Thymus (tissue), 11 donors: ENCODE measurements around the gene SLIT1. TPM values are rescaled to one million over a fixed set of nuclear protein-coding genes. Genes with fewer than 3 reads are reported as not detected.

Source experiments
- DNase-seq, 9 donors: peaks; one replicate each; pipeline ENCODE4 v3.0.0-alpha.2; 2013; ENCODE audit warnings: low spot score in 9 of 9, low read depth in 6 of 9, missing footprints in 1 of 9
- H3K27ac ChIP-seq, 2 donors: one replicate each; pipeline ENCODE4 v1.5.1; 2013; ENCODE audit warnings: control low read depth in 1 of 2, low read depth in 1 of 2, low read length in 1 of 2, mild to moderate bottlenecking in 1 of 2, moderate library complexity in 1 of 2
- H3K27me3 ChIP-seq, 2 donors: one replicate each; pipeline ENCODE4 v1.5.1; 2013; ENCODE audit warnings: low read length in 1 of 2; ENCODE audit not compliant: control insufficient read depth in 2 of 2, insufficient read depth in 1 of 2
- H3K36me3 ChIP-seq, 2 donors: one replicate each; pipeline ENCODE4 v1.5.1; 2013; ENCODE audit warnings: low read length in 1 of 2, mild to moderate bottlenecking in 1 of 2, moderate library complexity in 1 of 2; ENCODE audit not compliant: control insufficient read depth in 2 of 2, insufficient read depth in 2 of 2
- H3K4me1 ChIP-seq, 2 donors: one replicate each; pipeline ENCODE4 v1.5.1; 2013; ENCODE audit warnings: low read length in 2 of 2; ENCODE audit not compliant: control insufficient read depth in 2 of 2, insufficient read depth in 2 of 2
- H3K4me3 ChIP-seq, 2 donors: one replicate each; pipeline ENCODE4 v1.5.1; 2013; ENCODE audit warnings: low read length in 2 of 2, control low read depth in 1 of 2, mild to moderate bottlenecking in 1 of 2
- H3K9me3 ChIP-seq, 2 donors: one replicate each; pipeline ENCODE4 v1.5.1; 2013; ENCODE audit warnings: low read length in 1 of 2, mild to moderate bottlenecking in 1 of 2; ENCODE audit not compliant: control insufficient read depth in 2 of 2, insufficient read depth in 1 of 2
- WGBS: extraction: QIAGEN DNeasy Blood & Tissue Kit; methylation state at CpG from one replicate; pipeline ENCODE4 v1.1.7; 2013; 5-methylcytosine and 5-hydroxymethylcytosine counted together
- polyA plus RNA-seq: library from polyadenylated mRNA; stranded (reverse); fragments of 200-250 nt; gene quantifications from one replicate; pipeline ENCODE4 v1.2.3, GENCODE V29; 2013
- total RNA-seq: library from RNA; stranded (reverse); fragments of 120-200 nt; gene quantifications from one replicate; pipeline ENCODE4 v1.2.4, GENCODE V29; 2013
- donor health status: healthy.

The SLIT1 gene
- total and polyA plus RNA-seq, 2 donors: 1.0 to 5.9 TPM

- Histone ChIP-seq H3K27me3 (no peaks in the 10 kb centered on the region), H3K27ac (no peak overlapping the region), H3K36me3 (peaks cover 28 to 71% of the 10 kb centered on the region in 2 donors), H3K9me3 (no peaks in the 10 kb centered on the region), H3K4me1 (no peaks in the 10 kb centered on the region), H3K4me3 (no peak overlapping the region)
- DNase-seq: no peak
- 91% methylated on average over 4 of the region's 4 CpGs for WGBS
Observed at GRCh38 chr10:97224483-97225435, 39.0 kb upstream of the SLIT1 start.

DNA sequence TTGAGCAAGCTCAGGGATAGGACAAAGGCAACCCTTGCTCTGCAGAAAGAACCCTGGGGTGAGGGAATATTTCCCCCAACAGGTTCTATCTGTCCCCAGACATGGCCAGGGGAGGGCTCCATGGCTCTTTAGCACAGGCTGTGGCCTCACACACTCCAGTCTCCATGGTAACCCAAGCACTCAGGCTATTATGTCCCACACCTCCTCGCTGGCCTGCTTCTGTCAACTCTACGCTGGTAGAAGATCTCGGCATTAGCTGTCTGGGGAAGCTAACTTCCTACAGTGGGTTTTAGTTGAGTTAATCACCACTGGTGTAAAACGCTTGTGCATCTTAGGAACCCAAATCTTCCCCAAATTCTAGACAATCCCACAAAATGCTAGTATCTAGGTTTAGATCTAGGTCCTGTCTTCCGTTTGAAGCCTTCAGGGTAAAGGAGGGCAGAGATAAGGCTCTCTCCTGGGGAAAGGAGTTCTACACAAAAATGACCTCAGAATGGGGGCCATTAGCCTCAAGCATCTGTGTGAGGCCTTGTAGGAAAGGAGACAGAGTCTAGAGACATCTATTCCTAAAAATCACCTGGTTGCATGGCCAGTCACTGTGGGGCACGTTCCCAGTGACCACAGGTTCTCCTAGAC, 36.7 kb upstream of the SLIT1 start:
- Histone ChIP-seq H3K9me3 (no peaks in the 10 kb centered on the region), H3K27me3 (no peaks in the 10 kb centered on the region), H3K36me3 (peaks cover 21 to 54% of the 10 kb centered on the region in 2 donors), H3K27ac (no peak overlapping the region), H3K4me1 (no peaks in the 10 kb centered on the region), H3K4me3 (no peak overlapping the region)
- WGBS: 96% methylated on average over 6 of the region's 6 CpGs
- DNase-seq: no peak

- WGBS: 98% methylated on average over 3 of the region's 3 CpGs
- Histone ChIP-seq H3K4me3 (no peak overlapping the region), H3K4me1 (no peaks in the 10 kb centered on the region), H3K36me3 (peaks cover 14 to 37% of the 10 kb centered on the region in 2 donors), H3K9me3 (no peaks in the 10 kb centered on the region), H3K27ac (no peak overlapping the region), H3K27me3 (no peaks in the 10 kb centered on the region)
- DNase-seq: no peak
Observed at GRCh38 chr10:97220355-97220754, 34.6 kb upstream of the SLIT1 start.

GRCh38 chr10:97217299-97217698, 31.5 kb upstream of the SLIT1 start:
- Histone ChIP-seq H3K4me3 (no peak overlapping the region), H3K27ac (no peak overlapping the region), H3K36me3 (peaks cover 5 to 10% of the 10 kb centered on the region in 2 donors), H3K9me3 (no peaks in the 10 kb centered on the region), H3K27me3 (no peaks in the 10 kb centered on the region), H3K4me1 (no peaks in the 10 kb centered on the region)
- DNase-seq: no peak
- 35% methylated on average over 3 of the region's 3 CpGs for WGBS

DNA sequence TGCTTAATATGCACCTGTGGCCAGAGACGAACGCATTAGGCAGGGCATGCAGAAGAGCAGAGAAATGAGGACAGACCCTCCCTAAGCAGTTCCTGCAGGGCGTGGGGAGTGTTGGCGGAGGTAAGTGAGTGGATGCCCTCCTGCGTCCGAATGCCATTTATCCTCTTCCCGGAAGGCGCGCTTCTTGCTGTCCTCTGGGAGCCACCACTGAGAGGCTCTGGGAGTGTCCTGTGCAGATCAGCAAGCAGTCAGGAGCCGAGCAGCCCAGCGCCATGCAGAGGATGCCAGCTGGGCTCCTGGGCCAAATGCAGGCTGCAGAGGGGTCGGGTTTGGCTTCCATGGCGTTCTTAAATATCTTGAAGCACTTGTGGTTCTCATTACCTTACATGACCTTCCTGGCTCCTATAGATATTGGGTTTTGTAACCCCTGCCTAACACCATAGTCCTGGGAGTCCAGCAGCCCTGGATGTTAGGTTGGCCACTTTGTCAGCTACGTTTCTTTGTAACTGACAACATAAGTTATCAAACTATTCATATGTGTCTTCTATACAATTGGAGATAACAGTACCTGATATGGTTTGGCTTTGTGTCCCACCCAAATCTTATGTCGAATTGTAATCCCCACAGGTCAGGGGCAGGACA, 30.0 kb upstream of the SLIT1 start:
- no peak for DNase-seq
- 96% methylated on average over 15 of the region's 15 CpGs for WGBS
- H3K27ac ChIP-seq: no peak overlapping the region
- H3K4me3 ChIP-seq: no peak overlapping the region
- H3K9me3 ChIP-seq: no peaks in the 10 kb centered on the region
- H3K36me3 ChIP-seq: peaks cover 0 to 8% of the 10 kb centered on the region in 2 donors
- no peaks in the 10 kb centered on the region for H3K4me1 ChIP-seq
- no peaks in the 10 kb centered on the region for H3K27me3 ChIP-seq

DNA sequence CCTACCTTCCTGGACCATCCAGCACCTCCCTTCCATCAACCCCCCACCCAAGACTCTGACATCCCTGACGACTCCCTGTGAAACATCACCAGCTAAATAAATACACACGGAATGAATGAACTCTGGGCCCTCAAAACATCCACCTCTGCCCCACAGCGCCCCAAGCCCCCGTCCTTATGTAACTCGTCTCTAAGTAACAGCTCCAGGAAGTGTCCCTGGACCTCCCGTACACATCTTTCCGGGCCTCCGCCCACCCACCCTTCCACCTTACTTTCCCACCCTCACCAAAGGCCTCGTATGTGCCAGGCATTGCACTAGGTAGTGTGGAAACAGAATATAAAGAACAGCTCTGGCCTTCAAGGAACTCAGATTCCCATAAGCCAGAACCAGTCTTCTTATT, 27.7 kb upstream of the SLIT1 start:
- 95% methylated on average over 9 of the region's 9 CpGs for WGBS

GRCh38 chr10:97211229-97211628, 25.5 kb upstream of the SLIT1 start:
- Histone ChIP-seq H3K27ac (no peak overlapping the region), H3K4me1 (peaks cover 0 to 10% of the 10 kb centered on the region in 2 donors), H3K27me3 (no peaks in the 10 kb centered on the region), H3K4me3 (no peak overlapping the region), H3K36me3 (no peaks in the 10 kb centered on the region), H3K9me3 (no peaks in the 10 kb centered on the region)
- WGBS: 94% methylated on average over 9 of the region's 9 CpGs
- DNase-seq: no peak

More for the DNA sequence above, 27.7 kb upstream of the SLIT1 start:
- H3K36me3 ChIP-seq: no peaks in the 10 kb centered on the region
- H3K27me3 ChIP-seq: no peaks in the 10 kb centered on the region
- H3K9me3 ChIP-seq: no peaks in the 10 kb centered on the region
- no peaks in the 10 kb centered on the region for H3K4me1 ChIP-seq
- no peak overlapping the region for H3K27ac ChIP-seq
- H3K4me3 ChIP-seq: no peak overlapping the region
- DNase-seq: no peak

DNA sequence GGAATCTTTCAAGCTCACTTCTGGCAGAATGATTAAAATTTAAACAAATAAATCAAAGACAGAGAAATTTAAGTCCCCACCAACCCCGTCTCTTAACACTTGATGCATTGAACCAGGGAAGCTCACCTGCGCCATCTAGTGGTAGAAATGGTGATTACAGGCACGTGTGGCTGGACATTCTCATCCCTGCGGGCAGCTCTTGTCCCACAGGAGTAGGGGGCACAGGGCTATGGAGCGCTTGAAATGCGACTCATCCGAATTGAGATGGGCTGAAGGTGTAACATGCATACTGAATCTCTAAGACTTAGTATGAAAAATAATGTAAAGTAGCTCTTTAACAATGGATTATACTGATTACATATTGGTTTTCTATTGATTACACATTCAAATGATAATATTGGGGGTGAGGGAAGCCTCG, 24.8 kb upstream of the SLIT1 start:
- peak in 6 of 9 donors; percentile 49 to 82 (median 71) for DNase-seq

More for the DNA sequence above, 24.8 kb upstream of the SLIT1 start:
- no peaks in the 10 kb centered on the region for H3K36me3 ChIP-seq
- H3K4me1 ChIP-seq: peaks cover 0 to 10% of the 10 kb centered on the region in 2 donors
- H3K27ac ChIP-seq: no peak overlapping the region
- H3K4me3 ChIP-seq: no peak overlapping the region
- no peaks in the 10 kb centered on the region for H3K9me3 ChIP-seq
- H3K27me3 ChIP-seq: no peaks in the 10 kb centered on the region
- 21% methylated on average over 8 of the region's 8 CpGs for WGBS
